SH-SY5Y (cell line): ENCODE results near the gene SLC4A7.

Experiments used
- GATA2 ChIP-seq: IDR thresholded peaks from 2 replicates; pipeline ENCODE4 v1.6.1; 2011; ENCODE audit warnings: mild to moderate bottlenecking, low read depth, low read length
- GATA3 ChIP-seq: IDR thresholded peaks from 2 replicates; pipeline ENCODE4 v1.6.1; 2011; ENCODE audit warnings: low read depth, mild to moderate bottlenecking, low read length, moderate library complexity

- TF ChIP-seq GATA2: no peak
- no peak for TF ChIP-seq GATA3
Measured at GRCh38 chr3:27487383-27487782, 3.2 kb upstream of the SLC4A7 start.
